Dermis lymphatic vessel endothelial cell (primary cell): Measurements from ENCODE around the gene DAGLB. TPM values are rescaled to one million over a fixed set of nuclear protein-coding genes. Genes with fewer than 3 reads are reported as not detected.

Experiments used
- total RNA-seq: library from RNA; depleted of rRNA; stranded (reverse); fragments of >200 nt; gene quantifications from 2 replicates; pipeline ENCODE4 v1.2.1, GENCODE V29; 2014

DAGLB gene
- 17.5 and 21.0 TPM in 2 replicates for total RNA-seq

GRCh38 chr7:6447581-6448199 is at the start of gene DAGLB:
TSS of gene DAGLB (minus strand) at chr7:6447954. CDS start at chr7:6447842, 112 bp downstream.

Other genes starting within 250 kb of the DAGLB start
- gene CYTH3, start 175.3 kb downstream of the DAGLB start, total RNA-seq = 17.5 and 20.4 TPM in 2 replicates
- gene FAM220A, start 99.0 kb downstream of the DAGLB start, total RNA-seq = 10.0 and 19.3 TPM in 2 replicates
- gene RAC1, start 73.4 kb downstream of the DAGLB start, total RNA-seq = 52.7 and 60.7 TPM in 2 replicates
- 110 and 135 TPM in 2 replicates for gene KDELR2, start 36.2 kb upstream of the DAGLB start, total RNA-seq
- gene GRID2IP, start 103.5 kb upstream of the DAGLB start, total RNA-seq = under 0.01 and 0.09 TPM in 2 replicates
- gene ZDHHC4, start 129.5 kb upstream of the DAGLB start, total RNA-seq = 31.4 and 38.1 TPM in 2 replicates
- 8.9 and 13.5 TPM in 2 replicates for gene INTS15, start 142.1 kb upstream of the DAGLB start, total RNA-seq
- gene ZNF853, start 167.7 kb upstream of the DAGLB start, total RNA-seq = 1.6 and 5.2 TPM in 2 replicates
- 14.6 and 15.8 TPM in 2 replicates for gene ZNF316, start 189.4 kb upstream of the DAGLB start, total RNA-seq